A549 (cell line): ENCODE measurements around the gene HOMER3.

Experiments used
- CEBPB ChIP-seq, 2 experiments: fragments of >200 bp in 1 of 2; sonication (Bioruptor Twin) in 1 of 2; formaldehyde crosslinking in 1 of 2; IDR thresholded peaks; 2 replicates each; pipeline ENCODE4 v1.6.1; 2012 to 2016
- JUN ChIP-seq, 2 experiments: fragments of >200 bp; sonication (Bioruptor Twin); formaldehyde crosslinking; IDR thresholded peaks; 2 replicates in 1 of 2; 3 replicates in 1 of 2; pipeline ENCODE4 v1.6.1; 2016 to 2017
- MYC ChIP-seq: IDR thresholded peaks from 2 replicates; pipeline ENCODE4 v1.6.1; 2012; ENCODE audit warnings: mild to moderate bottlenecking, inconsistent platforms, low read length, improper control_type of control experiment, borderline replicate concordance
- PHF8 ChIP-seq: fragments of 200-600 bp; sonication (generic); IDR thresholded peaks from 2 replicates; pipeline ENCODE4 v1.6.1; 2016; ENCODE audit warnings: low read depth, mild to moderate bottlenecking, antibody characterized with exemption, moderate library complexity, borderline replicate concordance
- POLR2A ChIP-seq: IDR thresholded peaks from 2 replicates; pipeline ENCODE4 v1.6.1; 2012; ENCODE audit warnings: mild to moderate bottlenecking, low read length
- RAD21 ChIP-seq, 2 experiments: fragments of >200 bp in 1 of 2; sonication (Bioruptor Twin) in 1 of 2; formaldehyde crosslinking in 1 of 2; IDR thresholded peaks in 1 of 2; conservative IDR thresholded peaks in 1 of 2; 2 replicates in 1 of 2; 3 replicates in 1 of 2; pipeline ENCODE4 v1.6.1; 2012 to 2018; ENCODE audit warnings: inconsistent platforms in 1 of 2
- RNF2 ChIP-seq: fragments of 200-600 bp; sonication (generic); IDR thresholded peaks from 2 replicates; pipeline ENCODE4 v1.6.1; 2016; ENCODE audit warnings: low read depth, mild to moderate bottlenecking, antibody characterized with exemption, moderate library complexity, borderline replicate concordance
- SMC3 ChIP-seq: fragments of >200 bp; sonication (Bioruptor Twin); formaldehyde crosslinking; IDR thresholded peaks from 3 replicates; pipeline ENCODE4 v1.6.1; 2018; ENCODE audit warnings: inconsistent platforms
- TP53 ChIP-seq: fragments of 250-450 bp; sonication (Bioruptor Pico); IDR thresholded peaks from 2 replicates; pipeline ENCODE4 v1.5.0; 2021; ENCODE audit warnings: mild to moderate bottlenecking, moderate library complexity
- USF2 ChIP-seq: fragments of 450-650 bp; IDR thresholded peaks from 2 replicates; pipeline ENCODE4 v1.6.1; 2014; ENCODE audit warnings: antibody characterized with exemption
- TF ChIP-seq, protein P1 (sequence below): fragments of >200 bp; sonication (Bioruptor Twin); formaldehyde crosslinking; IDR thresholded peaks from 3 replicates; pipeline ENCODE4 v1.5.1; 2016

DNA sequence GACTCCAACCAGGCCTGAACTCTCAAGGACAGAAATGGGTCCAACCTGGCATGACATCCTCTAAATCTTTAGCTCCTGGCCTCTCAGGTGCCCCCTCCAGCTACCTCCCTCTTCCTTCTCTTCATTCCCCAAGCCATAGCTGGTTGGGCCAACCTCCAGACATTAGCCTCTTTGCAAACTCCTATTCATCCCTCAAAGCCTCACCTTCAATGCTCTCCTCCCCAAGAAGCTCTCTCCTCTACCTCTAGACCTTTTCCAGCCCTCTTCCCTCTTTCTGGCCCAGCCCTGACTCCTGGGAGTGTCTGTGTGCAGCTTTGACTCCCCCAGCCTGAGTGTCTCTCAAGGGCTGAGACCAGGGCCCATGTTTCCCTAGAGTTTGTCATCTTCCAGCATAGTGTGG, 5.3 kb upstream of the HOMER3 start:
- TF ChIP-seq TP53 (CRISPR knock-in tag) (no peak), POLR2A (no peak), RAD21 (conservative IDR thresholded peaks at IDR 0.05 in 1 of 2, IDR thresholded peaks at IDR 0.05 in 1 of 2) (no peak), USF2 (no peak), CEBPB (IDR thresholded peaks at IDR 0.05) (no peak), RNF2 (no peak), JUN (IDR thresholded peaks at IDR 0.05) (no peak), MYC (no peak), SMC3 (no peak), PHF8 (no peak)
- TF ChIP-seq, protein P1, sequence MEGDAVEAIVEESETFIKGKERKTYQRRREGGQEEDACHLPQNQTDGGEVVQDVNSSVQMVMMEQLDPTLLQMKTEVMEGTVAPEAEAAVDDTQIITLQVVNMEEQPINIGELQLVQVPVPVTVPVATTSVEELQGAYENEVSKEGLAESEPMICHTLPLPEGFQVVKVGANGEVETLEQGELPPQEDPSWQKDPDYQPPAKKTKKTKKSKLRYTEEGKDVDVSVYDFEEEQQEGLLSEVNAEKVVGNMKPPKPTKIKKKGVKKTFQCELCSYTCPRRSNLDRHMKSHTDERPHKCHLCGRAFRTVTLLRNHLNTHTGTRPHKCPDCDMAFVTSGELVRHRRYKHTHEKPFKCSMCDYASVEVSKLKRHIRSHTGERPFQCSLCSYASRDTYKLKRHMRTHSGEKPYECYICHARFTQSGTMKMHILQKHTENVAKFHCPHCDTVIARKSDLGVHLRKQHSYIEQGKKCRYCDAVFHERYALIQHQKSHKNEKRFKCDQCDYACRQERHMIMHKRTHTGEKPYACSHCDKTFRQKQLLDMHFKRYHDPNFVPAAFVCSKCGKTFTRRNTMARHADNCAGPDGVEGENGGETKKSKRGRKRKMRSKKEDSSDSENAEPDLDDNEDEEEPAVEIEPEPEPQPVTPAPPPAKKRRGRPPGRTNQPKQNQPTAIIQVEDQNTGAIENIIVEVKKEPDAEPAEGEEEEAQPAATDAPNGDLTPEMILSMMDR, result no peak
